Measurements from ENCODE around the gene EDEM3.
A peak's percentile ranks its signal among the peaks of the same experiment; 100 is the strongest.

The EDEM3 gene

DNA sequence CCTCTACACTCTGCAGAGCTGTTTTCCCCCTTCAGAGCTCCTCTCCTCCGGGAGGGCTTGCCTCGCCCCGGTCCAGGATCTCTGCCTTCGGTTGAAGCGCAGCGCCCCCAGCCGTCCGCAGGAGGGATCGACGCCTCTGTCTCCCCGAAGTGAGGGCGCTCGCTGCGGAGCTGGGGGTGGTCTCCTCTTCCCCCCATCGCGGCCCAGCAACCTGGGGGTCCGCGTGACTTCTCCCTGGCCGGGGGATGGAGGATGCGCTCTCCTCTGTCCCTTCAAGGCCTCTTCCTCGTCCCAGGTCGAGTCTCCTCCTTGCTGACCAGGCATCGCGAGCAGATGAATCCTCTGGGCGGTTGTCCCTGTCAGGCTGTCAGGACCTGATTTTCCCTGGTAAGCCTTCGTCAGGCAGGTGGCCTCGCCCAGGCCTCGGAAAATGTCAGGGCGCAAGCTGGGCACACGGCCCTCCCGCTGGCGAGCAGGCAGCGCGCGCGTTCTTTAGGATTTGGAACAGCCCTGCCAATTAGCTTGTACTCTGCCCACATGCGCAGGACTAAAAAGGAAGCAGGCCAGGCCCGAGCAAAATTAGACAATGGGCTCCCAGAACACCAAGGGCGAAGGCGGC is 90.5 kb downstream of the EDEM3 start:
- peak; percentile 87 for DNase-seq

DNA sequence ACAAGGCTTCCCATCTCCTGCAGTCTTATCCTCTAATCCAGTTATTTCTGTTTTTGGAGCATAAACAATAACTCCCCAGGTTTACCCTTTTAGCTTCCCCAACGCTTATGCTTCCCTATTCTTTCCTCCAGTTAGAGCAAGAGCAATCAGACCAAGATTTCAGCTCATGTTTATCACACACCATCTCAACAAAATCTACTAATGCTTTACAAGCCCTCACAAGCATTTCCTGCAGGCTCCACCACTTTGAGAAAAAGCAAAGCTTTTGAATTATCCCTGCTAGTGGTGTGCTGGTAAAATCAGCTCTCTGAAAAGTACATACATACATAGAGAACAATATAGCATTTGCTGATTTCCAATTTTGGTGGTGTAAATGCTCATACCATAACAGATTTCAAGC is 92.9 kb downstream of the EDEM3 start:
- DNase-seq = no peak

DNA sequence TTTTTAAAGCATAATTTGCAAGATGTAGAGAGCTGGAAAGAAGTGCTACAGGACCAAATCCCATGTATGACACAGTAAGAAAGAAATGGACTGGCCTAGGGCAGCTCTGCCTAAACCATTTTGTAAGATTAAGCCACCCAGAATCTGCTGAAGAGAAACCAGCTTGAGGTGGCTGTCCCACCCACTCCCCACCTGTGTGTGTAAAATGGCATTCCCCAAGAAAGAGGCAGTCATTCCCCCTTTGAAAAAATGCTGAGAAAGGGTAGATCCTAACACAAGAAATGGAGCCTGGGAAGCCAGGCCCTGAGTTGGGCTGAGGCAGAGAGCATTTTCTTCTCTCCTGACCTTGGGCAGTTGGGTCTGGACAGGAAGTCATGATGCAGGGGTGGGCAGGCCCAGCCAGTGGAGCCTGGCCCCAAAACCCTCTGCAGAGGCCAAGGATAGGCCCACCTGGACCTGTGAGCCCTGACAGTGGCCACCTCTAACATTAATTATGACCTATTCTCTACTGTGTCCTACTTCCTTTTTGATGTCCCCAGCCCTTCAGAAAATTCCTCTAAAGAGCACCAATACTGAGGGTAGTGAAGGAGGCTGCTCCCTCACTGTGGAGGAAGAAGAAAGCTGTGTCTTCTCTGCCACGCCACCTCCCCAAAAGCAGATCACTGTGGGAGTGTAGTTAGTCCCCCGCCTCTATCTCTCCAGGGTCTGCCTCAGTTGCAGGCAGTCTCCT is 94.0 kb downstream of the EDEM3 start:
- DNase-seq = no peak

DNA sequence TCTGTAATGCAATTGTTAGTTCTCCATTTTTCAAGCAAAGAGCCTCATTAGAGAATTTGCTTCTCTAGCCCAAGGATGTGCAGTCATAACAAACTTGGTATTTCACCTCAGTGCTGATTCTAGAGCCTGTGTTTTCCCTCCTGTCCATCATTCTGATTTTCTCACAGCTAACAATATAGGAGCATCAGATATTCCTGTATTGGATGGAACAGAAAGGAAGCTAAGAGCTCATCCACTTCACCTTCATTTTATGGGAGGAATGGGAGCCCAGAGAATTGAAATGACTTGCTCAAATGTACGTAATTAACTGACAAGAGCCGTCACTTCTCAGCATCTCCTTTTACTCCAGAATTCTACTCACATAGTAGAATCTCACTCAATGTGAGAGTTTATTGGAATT is 96.6 kb downstream of the EDEM3 start:
- DNase-seq = no peak

DNA sequence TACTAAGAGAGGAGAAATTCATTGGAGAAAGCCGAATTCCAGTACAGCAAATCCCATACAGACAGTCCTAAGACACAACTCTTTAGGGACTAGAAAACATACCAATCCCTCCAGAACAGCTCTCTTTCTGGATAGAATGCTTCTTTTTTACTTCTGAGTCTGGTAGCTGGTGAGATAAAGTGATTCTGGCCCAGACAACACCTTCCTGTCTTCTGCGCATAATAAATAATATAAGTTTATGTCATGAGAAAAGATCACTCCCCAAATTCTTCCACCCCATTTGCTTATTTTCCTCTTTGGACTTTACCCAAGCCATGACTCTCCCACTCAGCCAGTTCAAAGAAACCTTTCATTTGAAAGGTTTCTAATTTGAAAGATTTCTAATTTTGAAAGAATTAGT is 98.4 kb downstream of the EDEM3 start:
- DNase-seq = no peak

DNA sequence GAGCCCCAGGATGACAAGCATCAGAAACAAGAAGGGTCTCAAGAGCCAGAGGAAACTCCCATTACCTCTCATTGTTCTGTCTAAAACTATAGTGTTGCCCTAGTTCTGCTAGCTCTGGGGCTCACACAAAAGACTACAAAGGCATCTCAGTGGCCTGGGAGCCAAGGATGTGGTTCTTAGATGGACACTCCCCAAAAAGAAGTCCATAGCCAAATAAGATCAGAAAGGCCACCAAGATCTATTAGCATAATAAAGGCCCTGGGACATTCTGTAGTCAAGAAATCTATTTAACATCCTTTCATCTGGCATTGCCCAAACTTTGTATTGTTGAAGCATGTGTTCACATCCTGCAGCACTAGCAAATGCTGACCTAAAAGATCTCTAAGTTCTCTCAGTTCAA is 99.5 kb downstream of the EDEM3 start:
- DNase-seq = no peak

DNA sequence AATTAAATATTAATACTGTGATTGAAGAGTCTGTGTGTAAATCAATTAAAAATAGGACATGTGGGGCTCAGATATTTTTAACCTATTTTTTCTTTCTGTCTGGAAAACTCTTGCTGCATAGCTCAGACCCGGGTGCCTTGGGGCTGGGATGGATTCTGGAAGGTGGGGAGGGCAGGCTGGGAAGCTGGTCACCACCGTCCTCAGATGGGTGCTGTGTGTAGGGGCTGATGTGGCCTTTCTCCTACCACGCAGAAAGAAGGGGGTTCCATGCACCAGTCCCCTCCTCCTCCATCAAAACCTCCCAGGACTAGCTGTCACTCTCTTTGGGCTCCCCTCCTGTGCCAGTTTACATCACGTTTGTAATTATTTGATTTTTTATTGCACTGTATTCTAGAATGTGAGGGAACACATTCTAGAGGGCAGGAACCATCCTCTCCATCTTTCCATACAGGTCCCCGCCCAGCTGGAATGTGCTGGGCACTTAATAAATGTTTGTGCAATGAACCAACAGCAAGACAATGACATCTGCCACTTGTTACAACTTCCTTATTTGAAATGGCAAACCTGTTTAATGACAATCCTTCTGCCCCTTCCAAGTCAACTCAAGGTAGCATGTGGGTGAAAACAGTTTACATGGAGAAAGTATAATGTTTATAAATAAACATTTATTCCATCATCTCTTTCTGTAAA is 104.3 kb downstream of the EDEM3 start:
- DNase-seq = no peak

DNA sequence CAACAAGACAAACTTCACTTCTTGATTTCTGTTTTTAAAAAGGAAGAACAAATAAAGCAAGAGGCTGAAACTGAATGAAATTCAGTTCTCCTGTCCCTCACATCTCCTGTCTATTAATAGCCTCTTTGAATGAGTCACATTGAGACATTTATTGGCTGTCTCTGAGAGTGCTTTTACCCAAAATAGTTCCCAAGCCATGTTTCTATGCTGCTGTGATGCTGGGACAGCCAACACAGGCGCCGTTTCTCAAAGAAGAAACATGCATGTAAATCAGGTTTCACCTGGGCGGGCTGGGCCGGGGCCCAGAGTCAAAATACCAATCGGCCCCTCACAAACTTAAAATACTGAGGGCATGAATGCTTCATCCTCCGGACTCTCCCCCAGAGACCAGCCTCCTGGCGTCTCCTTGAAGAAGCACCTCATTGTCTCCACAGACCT is 105.2 kb downstream of the EDEM3 start:
- DNase-seq = no peak

DNA sequence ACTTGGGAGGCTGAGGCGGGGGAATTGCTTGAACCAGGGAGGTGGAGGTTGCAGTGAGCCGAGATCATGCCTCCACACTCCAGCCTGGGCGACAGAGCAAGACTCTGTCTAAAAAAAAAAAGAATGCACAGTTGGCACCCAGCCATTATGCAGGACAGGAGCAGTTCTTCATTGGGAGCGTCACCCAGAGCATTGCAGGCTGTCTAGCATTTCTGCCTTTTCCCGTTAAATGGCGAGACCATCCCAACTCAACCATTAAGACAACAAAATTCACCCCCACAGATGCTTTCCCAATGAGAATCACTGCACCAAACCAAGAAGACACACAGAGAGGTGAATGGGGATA is 105.8 kb downstream of the EDEM3 start:
- DNase-seq = no peak

DNA sequence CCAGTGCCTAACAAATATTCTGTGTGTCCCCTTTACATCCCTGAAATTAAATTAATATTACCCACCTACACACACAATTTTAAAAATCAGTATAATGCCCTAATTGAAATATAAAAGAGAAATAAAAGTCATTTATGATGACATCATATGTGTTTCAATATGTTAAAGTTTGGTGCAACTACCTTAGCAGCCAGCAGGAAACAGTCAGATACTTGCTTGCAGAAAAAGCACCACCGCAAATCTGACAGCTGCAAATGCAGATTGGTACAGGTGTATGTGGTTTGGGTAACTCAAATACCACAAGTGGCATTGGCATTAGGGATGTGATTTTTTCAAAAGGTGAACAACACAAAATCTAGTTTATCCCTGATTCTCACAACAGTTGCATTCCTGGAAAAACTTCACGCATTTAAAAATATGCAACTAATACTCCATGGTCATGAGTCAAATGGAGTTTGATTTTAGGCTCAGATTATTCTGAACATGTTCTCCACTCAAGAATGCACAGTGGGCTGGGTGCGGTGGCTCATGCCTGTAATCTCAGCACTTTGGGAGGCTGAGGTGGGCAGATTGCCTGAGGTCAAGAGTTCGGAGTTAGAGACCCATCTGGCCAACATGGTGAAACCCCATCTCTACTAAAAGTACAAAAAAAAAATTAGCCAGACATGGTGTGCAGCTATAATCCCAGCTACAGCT is 106.3 kb downstream of the EDEM3 start:
- DNase-seq = no peak

DNA sequence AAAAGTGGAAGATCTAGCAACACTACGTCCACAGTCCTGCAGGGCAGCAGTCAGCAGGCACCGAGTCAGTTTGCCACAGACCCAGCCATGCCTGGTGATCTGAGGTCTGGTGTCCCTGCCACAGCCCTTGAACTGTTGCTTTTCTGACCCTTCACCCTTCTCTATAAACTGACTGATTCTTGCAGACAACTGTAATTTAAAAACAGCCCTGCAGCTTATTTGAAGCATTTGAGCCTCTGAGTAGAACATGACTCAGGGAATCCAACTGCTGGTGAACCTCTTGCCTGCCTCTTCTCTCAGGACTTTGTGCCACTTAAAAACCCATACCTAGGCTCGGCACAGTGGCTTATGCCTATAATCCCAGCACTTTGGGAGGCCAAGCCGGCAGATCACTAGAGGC is 107.2 kb downstream of the EDEM3 start:
- DNase-seq = no peak

DNA sequence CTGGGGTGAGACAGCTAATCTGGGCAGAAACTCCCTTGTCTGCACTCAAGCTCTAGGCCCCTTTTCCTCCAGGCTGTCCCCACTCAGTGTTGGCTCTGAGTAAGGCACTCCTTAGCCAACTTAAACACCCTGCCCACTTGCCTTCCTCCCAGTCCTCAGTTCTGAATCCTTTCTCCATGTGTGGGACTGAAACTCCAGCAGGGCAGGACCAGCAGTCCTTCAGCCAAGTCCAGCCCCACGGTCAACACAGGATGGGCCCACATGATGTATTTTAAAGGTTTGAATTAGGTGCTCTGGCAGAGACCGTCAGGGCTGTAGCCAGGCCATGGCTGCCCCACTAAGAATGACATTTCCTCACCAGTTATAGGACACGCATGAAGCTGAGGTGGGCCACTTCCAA is 107.8 kb downstream of the EDEM3 start:
- no peak for DNase-seq

DNA sequence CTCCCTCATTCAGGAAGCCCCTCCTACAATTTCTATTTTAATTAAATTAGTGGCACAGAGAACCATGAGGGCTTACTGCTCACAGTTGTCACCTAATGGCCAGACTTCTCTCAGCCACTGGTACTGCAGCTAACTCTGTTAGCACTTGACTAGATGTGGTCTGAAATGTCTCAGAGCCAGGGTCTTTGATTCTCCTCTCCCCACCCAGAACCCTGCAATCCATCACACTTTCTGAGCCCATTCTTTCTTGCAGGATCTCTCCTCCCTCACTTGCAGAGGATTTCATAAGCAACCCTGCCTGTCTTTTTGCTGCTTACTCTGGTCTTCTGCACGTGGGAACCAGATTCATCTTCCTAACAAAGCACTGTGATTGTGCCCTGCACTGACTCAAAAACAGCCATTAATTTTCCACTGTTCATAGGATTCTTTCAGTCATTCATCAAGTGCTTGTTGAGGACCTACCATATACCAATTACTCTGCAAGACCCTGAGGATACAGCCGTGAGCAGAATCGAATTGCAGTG is 108.4 kb downstream of the EDEM3 start:
- DNase-seq = no peak

DNA sequence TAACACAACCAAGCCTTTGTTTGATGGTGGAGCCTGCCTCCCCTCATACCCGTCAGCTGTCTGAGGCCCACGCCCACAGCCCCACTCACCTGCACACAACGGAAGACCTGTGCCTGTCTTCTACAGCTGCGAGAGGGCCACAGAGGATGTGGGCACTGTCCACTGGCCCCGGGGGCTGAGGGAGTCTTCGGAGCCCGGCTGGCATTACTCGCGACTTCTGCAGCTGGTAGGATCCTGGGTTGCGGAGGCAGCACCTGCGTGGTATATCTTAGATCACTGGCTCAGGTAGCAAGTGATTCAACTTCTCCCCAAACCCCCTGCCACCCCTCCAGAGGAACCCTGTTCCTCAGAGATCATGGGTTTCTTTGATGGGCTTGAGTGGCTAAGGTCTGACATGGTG is 109.9 kb downstream of the EDEM3 start:
- DNase-seq = no peak

DNA sequence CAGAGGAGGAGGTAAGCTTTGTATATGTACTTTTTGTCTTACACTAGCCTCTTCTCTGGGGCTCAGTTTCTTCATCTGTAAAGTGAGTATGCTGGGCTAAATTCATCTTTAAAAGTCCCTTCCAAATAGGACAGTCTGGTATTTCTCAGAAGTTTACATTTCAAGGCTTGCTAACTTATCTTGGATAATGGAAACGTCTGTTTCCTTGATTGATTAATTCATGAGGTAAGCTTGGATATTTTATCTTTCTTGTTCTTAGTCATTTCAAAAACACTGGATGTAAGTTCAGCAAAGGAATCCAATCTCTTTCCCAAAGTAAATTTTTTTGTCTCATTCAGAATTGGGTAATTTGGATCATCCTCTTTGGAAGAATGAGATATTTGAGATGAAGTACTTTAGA is 111.0 kb downstream of the EDEM3 start:
- DNase-seq = no peak

DNA sequence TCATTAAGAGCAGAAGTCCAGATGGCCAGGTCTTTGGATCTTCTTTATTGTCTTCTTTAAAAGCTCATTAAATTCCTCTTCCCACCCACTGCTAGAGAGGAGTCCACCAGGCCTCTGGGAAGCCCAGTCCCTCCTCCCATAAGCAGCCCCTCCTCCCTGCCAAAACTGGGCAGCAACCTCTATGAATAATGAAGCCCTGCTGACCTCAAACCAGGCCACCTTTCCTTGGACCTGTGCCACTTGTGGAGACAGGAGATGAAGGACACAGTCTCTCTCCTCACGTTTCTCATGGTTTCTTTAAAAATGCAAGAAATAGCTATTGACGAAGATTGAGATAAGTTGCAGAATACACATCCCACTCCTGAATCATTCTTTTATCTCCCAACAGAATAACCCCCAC is 112.8 kb downstream of the EDEM3 start:
- no peak for DNase-seq

DNA sequence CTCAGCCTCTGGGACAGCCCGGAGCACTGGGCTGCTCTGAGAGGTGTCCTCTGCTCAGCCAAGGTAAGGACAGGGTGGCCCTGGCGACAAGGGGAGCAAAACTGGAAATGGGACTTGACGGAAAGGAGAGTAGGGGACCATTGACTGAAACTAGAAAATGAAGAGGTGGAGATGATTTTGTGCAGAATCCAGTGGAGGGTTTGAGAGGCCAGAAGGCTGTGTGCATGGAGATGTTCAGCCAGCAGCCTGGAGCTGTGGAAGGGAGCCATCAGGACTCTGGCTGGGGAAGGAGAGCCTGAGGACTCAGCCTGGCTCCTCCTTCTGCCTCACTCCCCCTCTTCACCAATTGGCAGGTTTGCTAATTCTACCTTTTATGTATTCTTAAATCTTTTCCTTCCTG is 114.2 kb downstream of the EDEM3 start:
- no peak for DNase-seq
